HUES48 (cell line): ENCODE measurements around the gene ASTN2.

Experiments used
- H3K27ac ChIP-seq: one replicate; pipeline ENCODE4 v1.7.0; 2013; ENCODE audit warnings: low read depth, low read length, inconsistent platforms
- H3K27me3 ChIP-seq: 2 replicates; pipeline ENCODE4 v1.6.1; 2013; ENCODE audit warnings: mild to moderate bottlenecking, low read length; ENCODE audit not compliant: control insufficient read depth, insufficient read depth
- H3K36me3 ChIP-seq: 2 replicates; pipeline ENCODE4 v1.6.1; 2013; ENCODE audit warnings: low read length; ENCODE audit not compliant: control insufficient read depth, insufficient read depth
- H3K4me1 ChIP-seq: 2 replicates; pipeline ENCODE4 v1.6.1; 2013; ENCODE audit warnings: mild to moderate bottlenecking, low read length; ENCODE audit not compliant: control insufficient read depth, insufficient read depth
- H3K4me3 ChIP-seq: 2 replicates; pipeline ENCODE4 v1.5.1; 2013; ENCODE audit warnings: mild to moderate bottlenecking, low read depth, low read length
- H3K9ac ChIP-seq: 2 replicates; pipeline ENCODE4 v1.6.1; 2013; ENCODE audit warnings: mild to moderate bottlenecking, low read depth, low read length, moderate library complexity
- H3K9me3 ChIP-seq: 2 replicates; pipeline ENCODE4 v1.6.1; 2013; ENCODE audit warnings: low read length; ENCODE audit not compliant: control insufficient read depth, insufficient read depth

The ASTN2 gene

DNA sequence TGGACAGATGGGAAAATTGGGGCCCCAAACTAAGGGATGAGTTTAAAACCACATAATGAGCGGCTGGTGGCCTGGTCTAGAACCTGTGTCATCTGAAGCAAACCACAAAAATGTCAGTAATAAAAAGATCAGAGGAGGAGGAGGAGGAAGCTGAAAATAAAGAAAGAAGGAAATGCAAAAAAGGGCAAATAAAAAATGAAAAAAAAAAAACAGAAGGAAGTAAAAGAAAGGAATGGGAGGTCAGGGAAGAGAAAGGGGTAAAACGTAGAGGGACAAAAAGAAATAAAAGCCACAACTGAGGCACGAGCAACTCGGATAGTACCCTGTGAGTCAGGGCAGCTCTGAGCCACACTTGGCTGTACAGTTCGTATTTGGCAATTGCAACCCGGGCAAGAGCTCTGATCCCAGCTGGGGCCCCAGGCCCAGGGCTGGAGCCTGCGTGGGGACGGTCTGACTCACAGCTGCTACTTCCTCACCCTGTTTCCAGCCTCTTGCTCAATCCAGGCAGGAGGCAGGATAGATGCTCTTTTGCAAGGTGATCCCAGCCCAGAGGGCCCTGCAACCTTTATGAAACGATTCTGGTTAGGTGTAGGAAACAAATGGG is 865.7 kb downstream of the ASTN2 start:
- no peaks in the 10 kb centered on the region for H3K36me3 ChIP-seq
- H3K4me3 ChIP-seq: no peak overlapping the region
- no peaks in the 10 kb centered on the region for H3K27me3 ChIP-seq
- H3K9me3 ChIP-seq: no peaks in the 10 kb centered on the region
- H3K27ac ChIP-seq: no peak overlapping the region
- H3K4me1 ChIP-seq: 0 out of 2 replicates have a peak, but pooled peaks cover 5% of the 10 kb centered on the region
- no peak overlapping the region for H3K9ac ChIP-seq

DNA sequence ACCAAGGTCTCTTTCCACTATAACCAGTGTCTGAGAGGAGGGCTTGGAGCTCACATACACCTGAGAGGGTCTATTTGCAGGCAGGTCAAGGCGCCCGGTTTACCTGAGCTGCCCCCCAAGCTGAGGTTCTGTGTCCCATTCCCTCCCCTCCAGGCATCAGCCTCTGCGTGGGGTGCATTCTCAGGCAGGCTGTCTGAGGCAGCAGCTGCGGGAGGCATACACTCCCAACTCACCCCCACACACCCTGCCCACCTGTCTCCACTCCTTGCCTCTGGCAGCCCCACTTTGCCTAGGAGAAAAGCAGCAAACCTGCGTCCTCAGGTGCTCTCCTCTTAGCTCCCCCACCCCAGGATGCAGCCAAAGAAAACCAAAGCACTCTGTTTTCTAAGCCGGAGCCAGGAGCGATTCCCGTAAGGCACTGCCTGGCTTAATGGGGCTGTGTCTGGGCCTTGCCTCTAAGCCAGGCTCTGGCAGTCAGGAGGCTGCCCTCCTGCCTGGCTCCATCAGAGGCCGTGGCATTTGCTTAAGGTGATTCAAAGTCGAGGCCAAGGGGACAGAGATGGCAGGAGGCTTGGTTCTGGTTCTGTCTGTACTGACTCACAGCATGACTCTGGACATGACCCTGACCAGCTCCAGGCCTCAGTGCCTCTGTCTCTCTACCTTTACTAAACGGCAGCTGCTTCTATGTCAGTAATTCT is 867.0 kb downstream of the ASTN2 start:
- H3K9ac ChIP-seq: no peak overlapping the region

DNA sequence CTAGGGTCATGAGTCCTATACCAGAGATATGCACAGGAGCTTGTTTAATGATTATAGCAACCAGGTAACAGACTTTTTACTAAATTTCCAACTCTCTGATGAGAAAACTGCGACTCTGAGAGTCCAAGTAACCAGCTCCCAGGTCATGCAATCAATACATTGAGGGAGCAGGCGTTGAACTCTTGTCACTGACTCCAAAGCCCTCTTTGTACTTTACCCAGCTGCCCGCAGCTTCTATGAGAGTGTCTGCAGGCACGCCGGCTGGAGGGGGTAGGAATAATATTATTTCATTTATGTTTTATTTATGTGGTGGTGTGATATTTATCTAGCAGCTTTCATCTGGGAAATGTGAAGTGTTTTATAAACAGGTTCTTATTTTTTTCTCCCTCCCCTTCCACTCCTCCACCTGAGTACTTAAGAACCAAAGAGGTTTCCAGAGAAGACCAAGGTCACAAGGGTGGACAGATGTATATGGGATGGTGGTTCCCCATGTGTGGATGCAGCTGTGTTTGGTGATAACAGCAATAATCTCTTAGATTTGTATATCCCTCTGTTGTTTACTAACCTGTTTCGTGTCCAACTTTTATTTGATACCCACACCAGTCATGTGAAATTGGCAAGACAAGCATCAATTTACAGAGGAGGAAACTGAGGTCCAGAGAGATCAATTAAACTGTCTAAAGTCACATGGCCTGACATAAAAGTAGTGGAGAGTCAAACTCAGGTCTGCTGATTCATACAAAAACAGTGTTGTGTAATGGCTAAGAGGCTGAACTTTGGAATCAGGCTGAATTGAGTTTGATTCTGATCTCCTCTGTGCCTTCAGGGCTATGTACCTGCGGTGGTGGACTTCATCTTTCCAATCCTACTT is 867.9 kb downstream of the ASTN2 start:
- no peak overlapping the region for H3K27ac ChIP-seq
- H3K4me1 ChIP-seq: 0 out of 2 replicates have a peak, but pooled peaks cover 5% of the 10 kb centered on the region
- no peak overlapping the region for H3K4me3 ChIP-seq
- H3K27me3 ChIP-seq: no peaks in the 10 kb centered on the region
- no peaks in the 10 kb centered on the region for H3K9me3 ChIP-seq
- H3K36me3 ChIP-seq: no peaks in the 10 kb centered on the region
- no peak overlapping the region for H3K9ac ChIP-seq

More for the DNA sequence above, 867.0 kb downstream of the ASTN2 start:
- Histone ChIP-seq H3K4me1 (0 out of 2 replicates have a peak, but pooled peaks cover 5% of the 10 kb centered on the region), H3K27ac (no peak overlapping the region), H3K4me3 (no peak overlapping the region), H3K9me3 (no peaks in the 10 kb centered on the region), H3K36me3 (no peaks in the 10 kb centered on the region), H3K27me3 (no peaks in the 10 kb centered on the region)

DNA sequence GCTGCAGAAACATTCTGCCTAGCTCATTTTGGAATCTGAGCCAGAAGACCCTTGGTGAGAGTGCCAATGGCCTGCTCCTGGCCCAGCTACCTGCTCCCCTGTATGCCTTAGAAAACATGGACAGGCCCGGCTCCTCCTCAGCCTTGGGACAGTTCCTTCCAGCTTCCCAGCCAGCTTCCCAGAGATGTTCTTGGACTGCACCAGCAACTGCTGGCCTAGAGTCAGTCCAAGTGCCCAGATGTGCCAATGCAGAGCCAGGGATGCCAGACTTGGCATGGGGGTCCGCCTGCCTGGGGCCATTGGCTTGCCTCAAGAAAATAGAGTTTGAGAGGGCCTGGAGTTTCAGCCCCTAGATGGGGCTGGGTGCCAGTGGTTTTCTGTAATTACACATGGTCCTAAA is 870.0 kb downstream of the ASTN2 start:
- no peaks in the 10 kb centered on the region for H3K36me3 ChIP-seq
- H3K9ac ChIP-seq: no peak overlapping the region
- H3K4me1 ChIP-seq: 0 out of 2 replicates have a peak, but pooled peaks cover 5% of the 10 kb centered on the region
- no peaks in the 10 kb centered on the region for H3K27me3 ChIP-seq
- no peak overlapping the region for H3K27ac ChIP-seq
- H3K4me3 ChIP-seq: no peak overlapping the region
- H3K9me3 ChIP-seq: no peaks in the 10 kb centered on the region

DNA sequence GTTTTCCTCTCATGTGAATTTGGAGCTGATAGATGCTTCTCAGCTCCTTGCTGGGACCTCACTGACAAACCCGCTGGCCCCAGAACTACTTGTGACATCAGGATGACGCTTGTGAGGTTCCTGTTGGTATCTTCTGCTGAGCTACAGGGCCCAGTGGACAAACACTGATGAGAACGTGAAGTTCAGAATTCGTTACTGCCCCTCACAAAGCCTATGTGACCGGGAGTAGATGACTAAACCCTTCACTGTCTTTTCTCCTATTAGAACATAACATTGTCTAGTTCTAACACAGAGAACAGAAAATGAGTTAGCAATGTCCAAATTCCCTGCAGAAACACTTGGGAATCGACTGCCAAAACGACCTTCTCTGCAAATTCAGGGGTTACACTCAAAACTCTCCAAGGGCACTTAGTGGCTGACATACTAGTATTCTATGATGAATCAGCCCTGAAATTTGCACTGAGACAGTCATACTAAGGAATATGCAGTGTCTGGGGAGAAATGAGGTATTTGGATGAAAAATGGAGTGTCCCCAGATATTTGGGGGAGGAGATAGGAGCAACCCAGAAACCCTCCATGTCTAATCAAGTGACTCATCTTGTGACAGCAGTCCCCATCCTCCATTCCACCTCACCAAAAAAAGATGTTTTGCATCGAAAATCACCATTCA is 871.0 kb downstream of the ASTN2 start:
- H3K36me3 ChIP-seq: no peaks in the 10 kb centered on the region
- no peaks in the 10 kb centered on the region for H3K27me3 ChIP-seq
- no peak overlapping the region for H3K4me3 ChIP-seq
- no peak overlapping the region for H3K27ac ChIP-seq
- H3K9me3 ChIP-seq: no peaks in the 10 kb centered on the region
- H3K4me1 ChIP-seq: 0 out of 2 replicates have a peak, but pooled peaks cover 5% of the 10 kb centered on the region
- no peak overlapping the region for H3K9ac ChIP-seq

- no peaks in the 10 kb centered on the region for H3K27me3 ChIP-seq
- no peaks in the 10 kb centered on the region for H3K4me1 ChIP-seq
- H3K9ac ChIP-seq: no peak overlapping the region
- H3K36me3 ChIP-seq: no peaks in the 10 kb centered on the region
- H3K9me3 ChIP-seq: peaks cover 7% of the 10 kb centered on the region; the same call in 1 of the 2 replicates
- H3K4me3 ChIP-seq: no peak overlapping the region
- no peak overlapping the region for H3K27ac ChIP-seq
Measured at GRCh38 chr9:116541402-116541801, 873.5 kb downstream of the ASTN2 start.

DNA sequence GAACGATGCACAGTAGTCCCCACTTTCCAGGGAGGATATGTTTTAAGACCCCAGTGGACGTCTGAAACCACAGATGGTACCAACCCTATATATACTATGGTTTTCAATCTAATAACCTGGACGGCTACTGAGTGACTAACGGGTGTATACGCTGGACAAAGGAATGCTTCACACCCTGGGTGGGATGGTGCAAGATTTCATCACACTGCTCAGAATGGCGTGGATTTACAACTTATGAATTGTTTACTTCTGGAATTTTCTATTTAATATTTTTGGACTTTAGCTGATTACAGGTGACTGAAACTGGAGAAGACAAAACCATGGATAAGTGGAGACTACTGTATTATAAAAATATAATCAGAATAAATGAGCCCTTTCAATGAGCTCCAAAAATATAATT is 875.3 kb downstream of the ASTN2 start:
- H3K27me3 ChIP-seq: no peaks in the 10 kb centered on the region
- H3K27ac ChIP-seq: no peak overlapping the region
- no peaks in the 10 kb centered on the region for H3K36me3 ChIP-seq
- H3K4me1 ChIP-seq: no peaks in the 10 kb centered on the region
- peaks cover 7% of the 10 kb centered on the region; the same call in 1 of the 2 replicates for H3K9me3 ChIP-seq
- H3K4me3 ChIP-seq: no peak overlapping the region
- no peak overlapping the region for H3K9ac ChIP-seq

- no peaks in the 10 kb centered on the region for H3K27me3 ChIP-seq
- H3K27ac ChIP-seq: no peak overlapping the region
- no peak overlapping the region for H3K4me3 ChIP-seq
- H3K9me3 ChIP-seq: peaks cover 10% of the 10 kb centered on the region
- H3K4me1 ChIP-seq: no peaks in the 10 kb centered on the region
- H3K36me3 ChIP-seq: no peaks in the 10 kb centered on the region
- H3K9ac ChIP-seq: no peak overlapping the region
Measured at GRCh38 chr9:116525611-116526010, 889.2 kb downstream of the ASTN2 start.

- Histone ChIP-seq H3K27me3 (no peaks in the 10 kb centered on the region), H3K4me1 (no peaks in the 10 kb centered on the region), H3K9ac (no peak overlapping the region), H3K9me3 (peaks cover 10% of the 10 kb centered on the region), H3K27ac (no peak overlapping the region), H3K36me3 (no peaks in the 10 kb centered on the region), H3K4me3 (no peak overlapping the region)
Measured at GRCh38 chr9:116524778-116525470, 889.9 kb downstream of the ASTN2 start.

DNA sequence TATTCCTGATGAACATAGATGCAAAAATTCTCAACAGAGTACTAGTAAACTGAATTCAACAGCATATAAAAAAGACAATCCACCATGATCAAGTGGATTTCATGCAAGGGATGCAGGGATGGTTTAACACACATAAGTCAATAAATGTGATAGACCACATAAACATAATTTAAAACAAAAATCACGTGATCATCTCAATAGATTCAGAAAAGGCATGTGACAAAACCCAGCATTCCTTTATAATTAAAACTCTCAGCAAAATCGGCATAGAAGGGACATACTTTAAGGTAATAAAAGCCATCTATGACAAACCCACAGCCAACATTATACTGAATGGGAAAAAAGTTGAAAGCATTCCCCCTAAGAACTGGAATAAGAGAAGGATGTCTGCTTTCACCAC is 894.6 kb downstream of the ASTN2 start:
- Histone ChIP-seq H3K36me3 (no peaks in the 10 kb centered on the region), H3K4me1 (no peaks in the 10 kb centered on the region), H3K27me3 (no peaks in the 10 kb centered on the region), H3K9me3 (peaks cover 6% of the 10 kb centered on the region), H3K9ac (no peak overlapping the region), H3K4me3 (no peak overlapping the region), H3K27ac (no peak overlapping the region)
